ENCODE results near the gene RNF26. TPM values are rescaled to one million over a fixed set of nuclear protein-coding genes. Genes with fewer than 3 reads are reported as not detected.

The RNF26 gene
- total RNA-seq, 1 donor from 2014 or later: 17.4 TPM

DNA sequence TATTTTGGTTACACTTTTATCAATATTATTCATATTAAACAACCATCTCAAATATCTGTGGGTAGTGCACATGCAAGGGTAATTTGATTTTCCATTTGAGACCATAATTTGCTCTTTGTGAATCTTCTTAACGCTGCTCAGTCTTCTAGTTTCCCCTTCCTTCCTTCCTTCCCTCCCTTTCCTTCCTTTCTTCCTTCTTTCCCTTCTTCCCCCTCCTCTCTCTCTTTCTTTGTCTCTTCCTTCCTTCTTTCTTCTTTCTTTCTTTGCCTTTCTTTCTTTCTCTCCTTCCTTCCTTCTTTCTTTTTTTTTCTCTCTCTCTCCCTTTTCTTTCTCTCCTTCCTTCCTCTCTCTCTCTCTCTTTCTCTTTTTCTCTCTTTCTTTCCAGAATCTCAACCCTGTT lies 4.1 kb upstream of the RNF26 start:
- intact Hi-C loops (cut with DNase I): no loop called here
- DNase-seq (ENCODE audit: low spot score): no peak
- no peak for ATAC-seq

DNA sequence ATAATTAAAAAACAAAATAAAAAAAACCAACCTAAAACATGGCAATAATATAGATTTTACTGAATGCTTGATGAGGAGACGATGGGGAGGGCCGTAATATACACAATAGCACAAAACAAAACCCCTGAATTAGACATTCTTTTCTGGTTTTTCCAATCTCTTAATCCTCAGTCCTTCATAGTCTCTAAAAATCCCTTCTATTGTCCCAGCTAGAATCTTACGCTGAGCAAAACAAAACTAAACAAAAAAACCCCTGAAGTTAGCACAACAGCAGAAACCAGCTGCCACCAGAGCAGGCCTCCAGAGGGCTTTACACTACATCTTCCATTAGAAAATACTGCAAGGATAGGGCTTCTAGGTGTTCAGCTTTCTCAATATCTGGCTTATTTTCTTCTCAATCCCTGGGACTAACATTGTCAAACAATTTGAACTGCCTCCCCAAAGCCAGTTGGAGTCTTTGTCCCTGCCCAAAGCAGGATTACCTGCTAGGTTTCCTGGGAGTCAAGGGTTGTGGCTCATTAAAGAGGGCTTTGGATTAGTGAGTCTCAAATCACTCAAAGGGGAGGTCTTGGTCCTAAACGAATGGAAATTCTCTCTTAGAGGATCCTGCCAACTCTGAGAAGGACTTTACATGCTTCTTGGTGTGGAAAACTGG lies 2.1 kb upstream of the RNF26 start:
- peak; percentile 17 for DNase-seq (ENCODE audit: low spot score)
- ATAC-seq: no peak
- intact Hi-C loops (cut with DNase I): no loop called here

DNA sequence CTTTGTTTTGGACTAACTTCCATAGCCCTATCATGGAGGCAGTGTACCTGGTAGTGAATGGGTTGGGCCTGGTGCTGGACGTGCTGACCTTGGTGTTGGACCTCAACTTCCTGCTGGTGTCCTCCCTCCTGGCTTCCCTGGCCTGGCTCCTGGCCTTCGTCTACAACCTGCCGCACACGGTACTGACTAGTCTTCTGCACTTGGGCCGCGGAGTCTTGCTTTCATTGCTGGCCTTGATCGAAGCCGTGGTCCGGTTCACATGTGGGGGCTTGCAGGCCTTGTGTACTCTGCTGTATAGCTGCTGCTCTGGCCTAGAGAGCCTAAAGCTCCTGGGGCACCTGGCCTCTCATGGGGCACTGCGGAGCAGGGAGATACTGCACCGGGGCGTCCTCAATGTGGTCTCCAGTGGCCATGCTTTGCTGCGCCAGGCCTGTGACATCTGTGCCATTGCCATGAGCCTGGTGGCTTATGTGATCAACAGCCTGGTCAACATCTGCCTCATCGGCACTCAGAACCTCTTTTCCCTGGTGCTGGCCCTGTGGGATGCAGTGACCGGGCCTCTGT lies 846 bp downstream of the RNF26 start:
- ATAC-seq: no peak
- intact Hi-C loops (cut with DNase I): no loop called here

GRCh38 chr11:119335655-119336543 lies 1.6 kb downstream of the RNF26 start:
- intact Hi-C loops (cut with DNase I): no loop called here
- ATAC-seq: no peak
- no peak for DNase-seq (ENCODE audit: low spot score)

More for the DNA sequence above, 846 bp downstream of the RNF26 start:
- DNase-seq (ENCODE audit: low spot score): no peak

DNA sequence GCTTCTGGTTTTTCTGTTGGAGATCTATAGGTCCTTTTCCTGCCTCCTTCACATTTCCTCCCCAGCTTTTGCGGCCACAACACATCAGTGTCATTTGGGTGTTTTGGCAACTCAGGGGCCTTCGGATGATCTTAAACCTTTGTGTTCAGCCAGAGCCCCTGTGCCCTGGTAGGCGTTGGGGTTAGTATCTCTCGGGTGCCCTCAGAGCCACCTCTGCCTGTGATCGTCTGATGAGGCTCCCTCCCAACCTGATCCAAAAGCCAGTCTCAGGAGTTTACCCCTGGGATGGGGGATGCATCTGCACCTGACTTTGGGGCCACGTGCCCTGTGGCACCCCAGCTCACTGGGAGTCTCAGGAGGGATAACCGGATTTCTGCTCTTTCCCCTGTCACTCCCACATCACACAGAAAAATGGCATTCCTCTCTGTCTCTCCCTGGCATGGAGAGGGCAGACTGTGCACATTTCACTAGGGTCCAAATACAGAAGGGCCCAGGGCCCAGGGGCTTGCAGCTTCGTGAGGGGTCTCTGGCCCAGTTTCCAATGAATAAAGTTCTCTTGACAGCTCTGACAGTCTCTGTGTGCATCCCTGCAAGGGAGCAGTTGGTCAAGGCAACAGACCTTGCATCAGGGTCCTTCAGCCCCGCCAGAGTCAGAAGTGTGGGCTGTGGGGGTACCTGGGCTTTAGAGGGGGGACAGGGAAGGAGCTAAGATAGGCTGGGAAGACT lies 2.6 kb downstream of the RNF26 start:
- intact Hi-C loops (cut with DNase I): no loop called here
- DNase-seq (ENCODE audit: low spot score) (no peak), ATAC-seq (no peak)

DNA sequence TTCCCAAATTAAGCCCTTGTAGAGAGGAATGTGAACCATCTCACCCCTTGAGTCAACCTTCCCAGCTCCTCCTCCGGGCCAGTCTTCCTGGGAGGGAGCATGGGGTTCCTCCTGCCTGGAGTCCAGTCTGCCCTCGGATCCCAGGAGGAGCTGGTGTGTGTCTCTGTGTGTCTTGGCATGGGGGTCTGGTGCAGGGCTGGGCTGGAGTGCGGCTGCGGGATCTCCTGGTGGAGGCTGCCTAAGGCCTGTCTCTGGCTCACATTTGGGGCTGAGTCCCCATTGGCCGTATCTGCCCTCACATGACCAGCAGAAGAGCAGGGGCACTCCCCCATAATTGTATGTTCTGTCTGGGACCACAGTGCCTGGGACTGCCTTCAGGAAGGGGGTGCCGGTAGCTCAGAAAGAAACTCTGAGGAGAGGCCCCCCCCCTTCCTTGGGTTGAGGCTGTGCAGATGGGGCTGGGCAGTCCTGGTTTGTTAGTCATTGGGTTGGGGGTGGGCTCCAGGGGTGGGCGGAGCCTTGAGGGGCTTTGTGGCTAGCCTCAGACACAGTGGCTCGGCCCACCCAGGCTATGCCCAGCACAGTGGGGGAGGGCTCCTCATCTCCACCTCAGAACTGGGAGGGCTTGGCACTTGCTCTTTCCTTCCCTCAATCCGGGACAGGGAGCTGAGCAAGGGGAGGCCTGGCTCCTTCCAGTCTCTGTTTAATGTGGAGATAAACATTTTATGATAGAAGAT lies 3.4 kb downstream of the RNF26 start:
- intact Hi-C loops (cut with DNase I): no loop called here
- ATAC-seq: no peak

GRCh38 chr11:119338318-119338890 lies 4.1 kb downstream of the RNF26 start:
- ATAC-seq: peak; percentile 47
- intact Hi-C loops (cut with DNase I): no loop called here
- peak; percentile 84 for DNase-seq (ENCODE audit: low spot score)

More for the DNA sequence above, 3.4 kb downstream of the RNF26 start:
- no peak for DNase-seq (ENCODE audit: low spot score)

- intact Hi-C loops (cut with DNase I): no loop called here
- ATAC-seq: no peak
- DNase-seq (ENCODE audit: low spot score): no peak
These were observed 4.8 kb downstream of the RNF26 start for GRCh38 chr11:119338965-119339588.

DNA sequence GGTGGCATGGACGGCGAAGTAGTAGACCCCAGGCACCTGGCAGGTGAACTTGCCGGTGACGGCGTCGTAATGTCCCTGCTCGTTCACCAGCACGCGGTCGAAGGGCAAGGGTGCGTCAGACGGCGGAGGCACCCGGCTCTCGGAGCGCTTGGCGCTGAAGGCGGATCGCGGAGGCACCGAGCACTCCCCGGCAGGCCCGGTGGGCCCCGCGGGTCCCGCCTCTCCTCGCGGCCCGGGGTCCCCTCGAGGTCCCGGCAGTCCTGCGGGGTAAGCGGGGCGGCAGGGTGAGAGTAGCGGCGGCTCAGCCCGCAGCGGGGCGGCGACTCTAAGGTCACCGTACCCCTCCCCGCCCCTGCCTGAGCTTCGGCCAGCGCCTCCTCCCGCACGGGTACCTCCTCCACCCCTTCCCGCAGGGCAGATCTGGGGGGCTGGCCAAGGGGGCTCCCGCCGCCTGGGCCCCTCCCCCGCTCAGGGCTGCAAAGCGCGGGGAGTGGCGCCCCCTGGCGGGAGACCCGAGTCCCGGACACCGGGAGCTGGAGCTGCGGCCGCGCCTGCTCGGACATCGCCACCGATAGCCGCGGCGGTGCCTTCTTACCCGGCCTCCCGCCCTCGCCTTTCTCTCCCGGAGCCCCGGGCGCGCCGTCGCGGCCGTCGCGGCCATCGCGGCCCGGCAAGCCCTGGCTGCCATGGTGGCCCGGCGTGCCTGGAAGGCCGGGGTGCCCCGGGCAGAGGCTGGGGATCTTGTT lies 5.4 kb downstream of the RNF26 start:
- DNase-seq (ENCODE audit: low spot score): peak; percentile 90
- intact Hi-C loops (cut with DNase I): no loop called here
- ATAC-seq: peak; percentile 36

GRCh38 chr11:119340335-119341221 lies 6.3 kb downstream of the RNF26 start, which contains the start of gene C1QTNF5:
Gene C1QTNF5 (minus strand): TSS chr11:119340883. CDS start chr11:119340397, 486 bp downstream.
- intact Hi-C loops (cut with DNase I): no loop called here
- peak; percentile 93 for DNase-seq (ENCODE audit: low spot score)
- peak; percentile 61 for ATAC-seq

DNA sequence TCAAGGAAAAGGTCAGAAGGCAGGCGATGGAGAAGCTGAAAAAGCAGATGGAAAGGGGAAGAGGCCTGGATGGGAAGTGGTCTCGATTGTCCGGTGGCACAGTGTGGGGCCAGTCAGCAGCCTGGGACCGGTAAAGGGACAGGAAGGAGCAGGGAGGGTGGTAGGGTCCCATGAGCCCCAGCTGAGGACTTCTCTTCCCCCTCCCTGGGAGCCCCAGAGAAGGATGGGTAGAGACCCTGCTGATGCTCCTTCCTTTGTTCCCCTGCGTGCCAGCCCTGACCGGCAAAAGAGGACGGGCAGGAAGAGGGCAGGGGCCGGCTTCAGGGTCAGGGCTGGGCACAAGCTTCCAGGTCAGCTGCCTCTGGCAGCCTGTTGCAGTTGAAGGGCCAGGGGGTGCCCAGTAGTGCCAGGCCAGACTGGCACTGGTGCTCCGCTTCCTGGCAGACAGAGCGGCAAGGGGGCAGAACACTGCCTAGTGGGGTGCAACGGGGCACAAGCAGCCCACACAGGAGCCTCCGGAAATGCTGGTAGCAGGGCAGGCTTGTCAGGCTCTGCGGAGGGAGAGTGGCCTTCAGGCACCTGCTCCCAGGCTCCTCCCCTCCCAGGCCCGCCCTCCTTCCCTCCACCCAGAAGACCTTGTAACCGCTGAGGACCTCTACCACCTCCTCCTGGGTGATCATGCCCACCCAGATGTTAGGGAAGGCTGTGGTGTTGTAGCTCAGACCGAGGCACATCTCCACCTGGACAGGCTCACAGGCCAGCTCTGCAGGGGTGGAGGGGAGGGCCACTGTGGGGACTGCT lies 7.1 kb downstream of the RNF26 start:
- peak; percentile 14 for ATAC-seq

GRCh38 chr11:119342023-119342300 lies 7.6 kb downstream of the RNF26 start:
- intact Hi-C loops (cut with DNase I): no loop called here
- no peak for DNase-seq (ENCODE audit: low spot score)
- no peak for ATAC-seq

More for the DNA sequence above, 7.1 kb downstream of the RNF26 start:
- intact Hi-C loops (cut with DNase I): no loop called here
- DNase-seq (ENCODE audit: low spot score): no peak

DNA sequence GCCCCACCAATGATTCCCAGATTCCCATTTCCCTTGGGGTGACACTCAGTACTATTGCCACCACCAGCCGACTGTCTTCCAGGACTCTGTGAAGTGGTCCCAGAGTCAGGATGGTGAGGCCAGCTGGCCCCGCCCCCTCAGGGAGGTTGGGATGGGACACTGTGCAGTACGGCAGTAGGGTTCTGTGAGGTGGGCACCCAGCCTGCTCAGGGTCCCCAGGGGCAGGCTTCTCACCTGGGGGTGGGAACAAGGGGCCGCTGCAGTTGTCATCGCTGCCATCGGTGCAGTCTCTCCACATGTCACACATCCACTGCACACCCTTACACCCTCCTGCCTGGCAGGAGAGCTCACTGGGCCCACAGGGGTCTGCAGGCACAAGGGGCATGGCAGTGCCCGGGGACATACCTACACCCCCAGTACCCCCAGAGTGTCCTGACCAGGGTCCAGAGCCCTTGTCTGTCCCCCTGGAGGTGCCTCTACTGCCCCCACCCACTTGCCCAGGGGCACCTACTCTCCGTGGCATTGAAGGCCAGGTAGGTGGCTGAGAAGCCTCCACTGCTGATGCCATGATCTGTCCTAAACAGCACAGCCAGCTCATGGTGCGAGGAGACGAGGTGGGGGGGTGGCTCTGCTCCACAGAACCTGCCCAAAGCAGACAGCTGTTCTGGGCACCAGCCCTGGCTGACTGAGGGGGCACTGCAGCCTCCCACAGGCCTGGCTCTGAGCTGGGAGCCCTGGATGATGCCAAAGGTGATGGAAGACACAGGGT lies 8.2 kb downstream of the RNF26 start:
- DNase-seq (ENCODE audit: low spot score): no peak
- no peak for ATAC-seq
- intact Hi-C loops (cut with DNase I): no loop called here

GRCh38 chr11:119343726-119344125 lies 9.4 kb downstream of the RNF26 start:
- DNase-seq (ENCODE audit: low spot score): no peak
- no peak for ATAC-seq
- intact Hi-C loops (cut with DNase I): no loop called here

All from sciatic nerve (tissue), 2 donors.